ENCODE data around the gene IGDCC3. TPM values are rescaled to one million over a fixed set of nuclear protein-coding genes. Genes with fewer than 3 reads are reported as not detected.

IGDCC3 gene
- total and polyA plus RNA-seq, 10 donors = 0.03 to 0.34 (median 0.03) TPM; not detected in 7

DNA sequence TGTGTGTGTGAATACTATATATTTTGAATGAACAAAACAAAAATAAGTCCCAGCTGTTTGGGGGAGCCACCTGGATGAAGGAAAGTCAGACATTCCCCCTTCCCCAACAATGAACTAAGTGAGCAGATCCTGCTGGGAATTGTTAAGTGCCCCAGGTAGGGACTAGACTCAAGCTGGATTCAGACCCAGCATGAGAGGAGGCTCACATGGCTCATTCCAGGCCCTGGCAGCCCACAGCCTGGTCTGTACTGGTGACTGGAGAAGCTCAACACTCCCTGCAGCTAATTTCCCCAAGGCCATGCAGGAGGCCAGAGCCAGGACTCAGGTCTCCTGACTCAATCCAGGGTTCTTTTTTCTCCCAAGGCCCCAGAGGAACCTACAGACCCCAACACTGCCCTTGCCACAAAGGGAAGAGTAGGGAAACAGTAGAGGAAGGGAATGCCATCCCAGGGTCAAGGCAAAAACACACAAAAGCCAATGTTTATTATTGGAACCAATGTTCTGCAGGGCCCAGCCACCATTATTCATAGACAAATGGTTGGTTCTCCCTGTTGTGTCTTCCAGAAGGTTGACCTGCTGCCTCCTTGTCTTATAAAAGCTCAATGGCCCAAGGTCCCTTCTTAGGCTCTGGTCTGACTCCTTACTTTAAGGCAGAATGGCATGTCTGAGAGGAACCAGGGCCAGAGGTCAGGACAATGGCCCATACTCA is 35.4 kb upstream of the IGDCC3 start:
- Histone ChIP-seq H3K27ac (no peak overlapping the region), H3K36me3 (no peaks in the 10 kb centered on the region), H3K4me1 (peaks cover 0 to 9% (median 0%) of the 10 kb centered on the region in 6 donors), H3K27me3 (replicated peaks in 1 of 7) (peaks cover 0 to 52% (median 0%) of the 10 kb centered on the region in 7 donors), H3K9me3 (no peaks in the 10 kb centered on the region), H3K4me3 (no peak overlapping the region)
- intact Hi-C loops (cut with DNase I; ENCODE audit: low total_unique reads) = no loop called here
- no peak for TF ChIP-seq POLR2AphosphoS5 (IDR thresholded peaks at IDR 0.05)
- no peak for TF ChIP-seq POLR2A (IDR thresholded peaks at IDR 0.05)
- TF ChIP-seq, protein P1, sequence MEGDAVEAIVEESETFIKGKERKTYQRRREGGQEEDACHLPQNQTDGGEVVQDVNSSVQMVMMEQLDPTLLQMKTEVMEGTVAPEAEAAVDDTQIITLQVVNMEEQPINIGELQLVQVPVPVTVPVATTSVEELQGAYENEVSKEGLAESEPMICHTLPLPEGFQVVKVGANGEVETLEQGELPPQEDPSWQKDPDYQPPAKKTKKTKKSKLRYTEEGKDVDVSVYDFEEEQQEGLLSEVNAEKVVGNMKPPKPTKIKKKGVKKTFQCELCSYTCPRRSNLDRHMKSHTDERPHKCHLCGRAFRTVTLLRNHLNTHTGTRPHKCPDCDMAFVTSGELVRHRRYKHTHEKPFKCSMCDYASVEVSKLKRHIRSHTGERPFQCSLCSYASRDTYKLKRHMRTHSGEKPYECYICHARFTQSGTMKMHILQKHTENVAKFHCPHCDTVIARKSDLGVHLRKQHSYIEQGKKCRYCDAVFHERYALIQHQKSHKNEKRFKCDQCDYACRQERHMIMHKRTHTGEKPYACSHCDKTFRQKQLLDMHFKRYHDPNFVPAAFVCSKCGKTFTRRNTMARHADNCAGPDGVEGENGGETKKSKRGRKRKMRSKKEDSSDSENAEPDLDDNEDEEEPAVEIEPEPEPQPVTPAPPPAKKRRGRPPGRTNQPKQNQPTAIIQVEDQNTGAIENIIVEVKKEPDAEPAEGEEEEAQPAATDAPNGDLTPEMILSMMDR (IDR thresholded peaks at IDR 0.05 in 8 of 11, conservative IDR thresholded peaks at IDR 0.05 in 3 of 11) = no peak
- DNase-seq = no peak

DNA sequence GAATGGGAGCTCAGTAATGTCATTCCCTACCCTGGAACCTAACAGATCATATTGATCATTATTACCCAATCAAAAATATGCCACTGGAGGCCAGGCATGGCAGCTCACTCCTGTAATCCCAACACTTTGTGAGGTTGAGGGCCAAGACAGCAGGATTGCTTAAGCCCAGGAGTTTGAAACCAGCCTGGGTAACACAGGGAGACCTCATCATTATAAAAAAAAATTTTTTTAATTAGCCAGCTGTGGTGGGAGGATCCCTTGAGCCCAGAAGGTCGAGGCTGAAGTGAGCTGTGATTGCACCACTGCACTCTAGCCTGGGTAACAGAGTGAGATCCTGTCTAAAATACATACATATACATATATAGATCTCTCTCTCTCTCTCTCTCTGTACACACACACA is 34.8 kb upstream of the IGDCC3 start:
- peaks cover 0 to 11% (median 0%) of the 10 kb centered on the region in 6 donors for H3K4me1 ChIP-seq
- WGBS, 5 donors = 19 to 42% (median 25%) methylated on average over 1 of the region's 1 CpG
- peaks cover 0 to 46% (median 0%) of the 10 kb centered on the region in 7 donors for H3K27me3 ChIP-seq (replicated peaks in 1 of 7)
- DNase-seq = no peak
- no peaks in the 10 kb centered on the region for H3K9me3 ChIP-seq
- TF ChIP-seq, protein P1 (IDR thresholded peaks at IDR 0.05 in 8 of 11, conservative IDR thresholded peaks at IDR 0.05 in 3 of 11) = no peak
- TF ChIP-seq POLR2AphosphoS5 (IDR thresholded peaks at IDR 0.05) = no peak
- TF ChIP-seq POLR2A (IDR thresholded peaks at IDR 0.05) = no peak
- H3K36me3 ChIP-seq = no peaks in the 10 kb centered on the region
- intact Hi-C loops (cut with DNase I; ENCODE audit: low total_unique reads) = no loop called here
- H3K27ac ChIP-seq = no peak overlapping the region
- H3K4me3 ChIP-seq = no peak overlapping the region

DNA sequence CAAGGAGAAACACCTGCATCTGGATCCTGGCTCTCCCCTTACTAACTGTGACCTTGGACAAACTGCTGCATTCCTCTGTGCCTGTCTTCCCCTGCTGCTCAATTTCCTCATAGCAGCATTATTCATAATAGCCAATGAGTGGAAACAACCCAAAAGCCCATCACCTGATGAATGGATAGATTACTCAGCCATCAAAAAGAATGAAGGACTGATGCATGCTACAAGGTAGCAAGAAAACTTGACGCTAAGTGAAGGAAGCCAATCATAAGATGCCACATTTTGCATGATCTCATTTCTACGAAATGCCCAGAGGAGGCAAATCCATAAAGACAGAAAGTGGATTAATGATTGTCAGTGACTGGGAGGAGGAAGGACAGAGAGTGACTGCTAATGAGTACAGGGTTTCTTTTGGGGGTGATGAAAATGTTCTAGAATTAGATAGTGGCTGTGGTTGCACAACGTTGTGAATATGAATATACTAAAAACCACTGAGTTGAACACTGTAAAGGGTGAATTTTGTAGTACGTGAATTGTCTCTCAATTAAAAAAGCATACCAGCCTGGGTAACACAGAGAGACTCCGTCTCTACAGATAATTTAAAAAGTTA is 33.8 kb upstream of the IGDCC3 start:
- H3K27me3 ChIP-seq (replicated peaks in 1 of 7) = peaks cover 0 to 36% (median 0%) of the 10 kb centered on the region in 7 donors
- H3K4me3 ChIP-seq = no peak overlapping the region
- 71 to 80% (median 77%) methylated on average over 5 of the region's 5 CpGs for WGBS, 5 donors
- no peaks in the 10 kb centered on the region for H3K36me3 ChIP-seq
- no peaks in the 10 kb centered on the region for H3K9me3 ChIP-seq
- TF ChIP-seq POLR2AphosphoS5 (IDR thresholded peaks at IDR 0.05) = no peak
- no peak for TF ChIP-seq POLR2A (IDR thresholded peaks at IDR 0.05)
- TF ChIP-seq, protein P1 (IDR thresholded peaks at IDR 0.05 in 8 of 11, conservative IDR thresholded peaks at IDR 0.05 in 3 of 11) = no peak
- DNase-seq = no peak
- H3K27ac ChIP-seq = no peak overlapping the region
- H3K4me1 ChIP-seq = peaks cover 0 to 11% (median 0%) of the 10 kb centered on the region in 6 donors
- intact Hi-C loops (cut with DNase I; ENCODE audit: low total_unique reads) = no loop called here

DNA sequence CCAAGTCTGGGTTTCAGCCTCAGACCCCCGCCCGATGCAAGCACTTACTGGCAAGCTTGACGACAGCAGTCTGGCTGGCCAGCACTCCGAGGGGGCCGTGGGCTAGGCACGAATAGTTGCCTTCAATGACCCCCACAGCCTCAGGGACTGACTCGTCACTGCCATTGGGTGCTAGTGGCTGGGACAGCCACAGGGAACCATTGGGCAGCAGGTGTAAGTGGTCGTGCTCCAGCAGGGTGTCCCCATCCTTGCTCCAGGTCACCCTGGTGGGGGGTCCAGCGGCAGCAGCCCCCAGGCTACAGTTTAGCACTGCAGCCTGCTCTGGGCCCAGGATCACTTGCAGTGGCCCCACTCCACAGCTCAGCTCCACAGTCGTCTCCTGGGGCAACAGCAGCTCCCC is 33.2 kb upstream of the IGDCC3 start:
- Histone ChIP-seq H3K4me3 (no peak overlapping the region), H3K27ac (no peak overlapping the region), H3K36me3 (no peaks in the 10 kb centered on the region), H3K27me3 (replicated peaks in 1 of 7) (peaks cover 0 to 32% (median 0%) of the 10 kb centered on the region in 7 donors), H3K9me3 (no peaks in the 10 kb centered on the region), H3K4me1 (peaks cover 0 to 11% (median 0%) of the 10 kb centered on the region in 6 donors)
- TF ChIP-seq POLR2AphosphoS5 (IDR thresholded peaks at IDR 0.05) = no peak
- TF ChIP-seq POLR2A (IDR thresholded peaks at IDR 0.05) = no peak
- TF ChIP-seq, protein P1 (IDR thresholded peaks at IDR 0.05 in 8 of 11, conservative IDR thresholded peaks at IDR 0.05 in 3 of 11) = no peak
- WGBS, 5 donors = 81 to 91% (median 85%) methylated on average over 3 to 10 of the region's 10 CpGs
- DNase-seq = no peak
- intact Hi-C loops (cut with DNase I; ENCODE audit: low total_unique reads) = no loop called here
